22Rv1 (cell line): Measurements from ENCODE around the gene HYAL2.

Experiments used
- H3K27ac ChIP-seq: fragments of 450-650 bp; 2 replicates; pipeline ENCODE4 v1.5.1; 2017
- CTCF ChIP-seq: fragments of 450-650 bp; IDR thresholded peaks from 2 replicates; pipeline ENCODE4 v1.5.1; 2017; ENCODE audit warnings: mild to moderate bottlenecking
- ZFX ChIP-seq: fragments of 450-650 bp; IDR thresholded peaks from 2 replicates; pipeline ENCODE4 v1.6.1; 2017; ENCODE audit warnings: antibody characterized with exemption, borderline replicate concordance

The HYAL2 gene

GRCh38 chr3:50341996-50342650, 19.6 kb upstream of the HYAL2 start:
- H3K27ac ChIP-seq: no peak overlapping the region
- TF ChIP-seq CTCF (no peak), ZFX (no peak)

GRCh38 chr3:50341537-50341936, 19.0 kb upstream of the HYAL2 start:
- no peak overlapping the region for H3K27ac ChIP-seq
- TF ChIP-seq CTCF: no peak
- TF ChIP-seq ZFX: no peak

- no peak within 1 kb of the TSS for H3K27ac ChIP-seq
- TF ChIP-seq ZFX: no peak
- no peak for TF ChIP-seq CTCF
These were observed 18.1 kb upstream of the HYAL2 start, which contains the start of gene RASSF1 for GRCh38 chr3:50340448-50341329. TSS of gene RASSF1 (minus strand) at chr3:50340836. CDS start at chr3:50340805, 31 bp downstream.

GRCh38 chr3:50340147-50340447, 17.6 kb upstream of the HYAL2 start:
- no peak overlapping the region for H3K27ac ChIP-seq
- TF ChIP-seq ZFX: no peak
- TF ChIP-seq CTCF: no peak

GRCh38 chr3:50339485-50340146, 17.1 kb upstream of the HYAL2 start:
- no peak overlapping the region for H3K27ac ChIP-seq

GRCh38 chr3:50338965-50339364, 16.4 kb upstream of the HYAL2 start:
- peak overlapping the region; percentile 90; the same call in 1 of the 2 replicates for H3K27ac ChIP-seq
- no peak for TF ChIP-seq ZFX
- no peak for TF ChIP-seq CTCF

More at GRCh38 chr3:50339485-50340146, 17.1 kb upstream of the HYAL2 start:
- TF ChIP-seq CTCF: no peak
- no peak for TF ChIP-seq ZFX
